ENCODE measurements around the gene MAP4K3.
A peak's percentile ranks its signal among the peaks of the same experiment; 100 is the strongest.

MAP4K3 gene

GRCh38 chr2:39445934-39446333 lies 8.8 kb upstream of the MAP4K3 start:
- no peak for TF ChIP-seq CTCF (IDR thresholded peaks at IDR 0.05; ENCODE audit: low read depth, low read length)
- H3K4me3 ChIP-seq (ENCODE audit: low read depth, low read length), result no peak overlapping the region

GRCh38 chr2:39443009-39443408 lies 5.9 kb upstream of the MAP4K3 start:
- TF ChIP-seq CTCF (IDR thresholded peaks at IDR 0.05; ENCODE audit: low read depth, low read length), result no peak
- no peak overlapping the region for H3K4me3 ChIP-seq (ENCODE audit: low read depth, low read length)

- peak overlapping the region; percentile 94 for H3K4me3 ChIP-seq (ENCODE audit: low read depth, low read length)
- TF ChIP-seq CTCF (IDR thresholded peaks at IDR 0.05; ENCODE audit: low read depth, low read length), result no peak
These were observed 624 bp upstream of the MAP4K3 start for GRCh38 chr2:39437522-39438296.

- TF ChIP-seq CTCF (IDR thresholded peaks at IDR 0.05; ENCODE audit: low read depth, low read length), result no peak
- peak overlapping the region; percentile 94 for H3K4me3 ChIP-seq (ENCODE audit: low read depth, low read length)
These were observed 1.1 kb downstream of the MAP4K3 start for GRCh38 chr2:39435741-39436591.

- peak overlapping the region; percentile 94 for H3K4me3 ChIP-seq (ENCODE audit: low read depth, low read length)
These were observed 1.9 kb downstream of the MAP4K3 start for GRCh38 chr2:39435234-39435633.

GRCh38 chr2:39434233-39434897 lies 2.7 kb downstream of the MAP4K3 start:
- H3K4me3 ChIP-seq (ENCODE audit: low read depth, low read length), result peak overlapping the region; percentile 94
- no peak for TF ChIP-seq CTCF (IDR thresholded peaks at IDR 0.05; ENCODE audit: low read depth, low read length)

More at GRCh38 chr2:39435234-39435633, 1.9 kb downstream of the MAP4K3 start:
- no peak for TF ChIP-seq CTCF (IDR thresholded peaks at IDR 0.05; ENCODE audit: low read depth, low read length)
